Erythroblast (primary cell): Measurements from ENCODE around the gene CNPY4.

Source experiments
- DNase-seq, 2 experiments: peaks; one replicate each; lab custom pipeline; 2025; lab: John Stamatoyannopoulos, UW
- GATA1 ChIP-seq: IDR thresholded peaks from 2 replicates; pipeline ENCODE4 v1.6.1; 2011; ENCODE audit warnings: low read depth, mild to moderate bottlenecking, control low read depth, low read length, moderate library complexity
- POLR2A ChIP-seq: IDR thresholded peaks from 2 replicates; pipeline ENCODE4 v1.6.1; 2011; ENCODE audit warnings: mild to moderate bottlenecking, low read length

Gene CNPY4

DNA sequence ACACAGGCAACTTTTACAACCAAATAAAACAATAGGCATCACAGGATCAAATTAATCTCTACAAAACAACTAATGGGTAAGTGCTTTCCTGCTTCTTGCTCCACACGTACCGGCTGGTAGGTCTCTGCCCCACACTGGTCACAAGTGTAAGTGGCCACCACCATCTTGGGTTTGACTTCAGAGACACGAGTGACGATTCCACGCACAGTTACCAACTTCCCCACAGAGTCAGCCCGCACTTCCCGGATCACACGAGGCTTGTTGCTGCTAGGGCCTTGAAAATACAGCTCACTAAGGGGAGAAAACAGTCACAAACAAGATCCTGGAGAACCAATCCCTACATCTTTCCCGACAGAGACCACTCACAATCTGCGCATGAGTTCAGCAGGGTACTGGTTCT is 20.5 kb upstream of the CNPY4 start:
- TF ChIP-seq GATA1 (no peak), POLR2A (no peak)
- DNase-seq: no peak

GRCh38 chr7:100099452-100099851 is 20.0 kb upstream of the CNPY4 start:
- TF ChIP-seq POLR2A: no peak
- no peak for TF ChIP-seq GATA1
- DNase-seq: no peak

GRCh38 chr7:100100420-100101015 is 18.9 kb upstream of the CNPY4 start:
- peak; percentile 96 to 97 for DNase-seq
- TF ChIP-seq POLR2A (no peak), GATA1 (no peak)

GRCh38 chr7:100101016-100101862 is 18.2 kb upstream of the CNPY4 start, which contains the start of the genes AP4M1 and MCM7:
AP4M1 (plus strand) TSS chr7:100101643; CDS start chr7:100101715, 72 bp downstream.
MCM7 (minus strand) TSS chr7:100101397; CDS start chr7:100101294, 103 bp downstream.
- no peak for TF ChIP-seq GATA1
- TF ChIP-seq POLR2A: peak; percentile 88
- peak; percentile 99 for DNase-seq

DNA sequence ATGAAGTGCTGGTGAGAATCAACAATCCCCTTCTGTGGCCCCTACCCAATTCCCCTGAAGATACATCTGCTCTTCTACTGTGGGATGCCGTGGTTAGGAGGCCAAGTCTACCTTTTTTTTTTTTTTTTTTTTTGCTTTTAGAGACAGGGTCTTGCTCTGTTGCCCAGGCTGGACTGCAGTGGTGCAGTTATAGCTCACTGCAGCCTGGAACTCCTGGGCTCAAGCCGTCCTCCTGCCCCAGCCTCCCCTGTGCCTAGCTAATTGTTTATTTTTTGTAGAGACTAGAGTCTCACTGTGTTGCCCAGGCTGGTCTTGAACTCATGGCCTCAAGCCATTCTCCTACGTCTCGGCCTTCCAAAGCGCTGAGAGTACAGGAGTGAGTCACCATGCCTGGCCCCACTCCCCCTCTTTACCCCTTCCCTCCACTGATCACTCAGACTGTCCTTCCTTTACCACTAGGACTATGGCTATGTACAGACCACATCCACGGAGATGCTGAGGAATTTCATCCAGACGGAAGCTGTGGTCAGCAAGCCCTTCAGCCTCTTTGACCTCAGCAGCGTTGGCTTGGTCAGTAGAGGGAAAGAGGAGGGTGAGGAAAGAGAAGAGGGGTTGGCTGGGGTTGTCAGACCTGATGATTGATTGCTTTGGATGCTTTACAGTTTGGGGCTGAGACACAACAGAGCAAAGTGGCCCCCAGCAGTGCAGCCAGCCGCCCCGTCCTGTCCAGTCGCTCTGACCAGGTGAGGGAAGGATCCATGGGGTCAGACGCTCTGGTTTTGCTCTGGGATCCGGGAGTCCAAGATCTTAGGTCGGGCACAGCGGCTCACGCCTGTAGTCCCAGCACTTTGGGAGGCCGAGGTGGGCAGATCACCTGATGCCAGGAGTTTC is 16.2 kb upstream of the CNPY4 start:
- TF ChIP-seq GATA1 (no peak), POLR2A (no peak)
- DNase-seq: no peak

DNA sequence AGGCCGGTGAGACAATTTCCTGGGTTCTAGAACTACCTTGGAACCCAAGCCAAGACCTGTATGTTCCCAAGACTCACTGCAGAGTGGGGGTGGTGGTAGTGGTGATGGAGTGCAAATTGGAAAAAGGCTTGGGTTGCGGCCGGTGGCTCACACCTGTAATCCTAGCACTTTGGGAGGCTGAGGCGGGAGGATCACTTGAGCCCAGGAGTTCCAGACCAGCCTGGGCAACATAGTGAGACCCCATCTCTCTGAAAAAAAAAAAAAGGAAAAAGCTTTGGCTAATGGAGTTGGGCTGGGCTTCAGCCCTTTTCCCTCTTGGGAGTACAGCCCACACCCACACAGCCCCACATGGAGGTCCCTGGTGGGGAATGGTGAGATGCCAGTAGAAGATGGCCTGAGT is 13.9 kb upstream of the CNPY4 start:
- no peak for TF ChIP-seq POLR2A
- TF ChIP-seq GATA1: no peak

DNA sequence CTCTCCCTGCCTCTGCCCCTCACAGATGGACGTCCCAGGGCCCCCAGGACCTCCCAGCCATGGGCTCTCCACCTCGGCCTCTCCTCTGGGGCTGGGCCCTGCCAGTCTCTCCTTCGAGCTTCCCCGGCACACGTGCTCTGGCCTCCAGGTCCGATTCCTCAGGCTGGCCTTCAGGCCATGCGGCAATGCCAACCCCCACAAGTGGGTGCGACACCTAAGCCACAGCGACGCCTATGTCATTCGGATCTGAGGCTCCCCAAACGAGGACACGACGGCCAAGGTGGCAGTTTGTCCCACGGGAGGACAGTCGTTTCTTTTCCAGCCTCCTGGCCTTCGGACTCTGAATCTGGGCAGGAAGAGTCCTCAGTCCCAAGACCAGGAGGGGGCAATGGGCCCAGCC is 12.8 kb upstream of the CNPY4 start:
- DNase-seq: no peak
- TF ChIP-seq POLR2A (no peak), GATA1 (no peak)

More for the DNA sequence above, 13.9 kb upstream of the CNPY4 start:
- DNase-seq: no peak

- TF ChIP-seq GATA1 (no peak), POLR2A (no peak)
- DNase-seq: no peak
Observed at GRCh38 chr7:100107125-100107737, 12.2 kb upstream of the CNPY4 start.

DNA sequence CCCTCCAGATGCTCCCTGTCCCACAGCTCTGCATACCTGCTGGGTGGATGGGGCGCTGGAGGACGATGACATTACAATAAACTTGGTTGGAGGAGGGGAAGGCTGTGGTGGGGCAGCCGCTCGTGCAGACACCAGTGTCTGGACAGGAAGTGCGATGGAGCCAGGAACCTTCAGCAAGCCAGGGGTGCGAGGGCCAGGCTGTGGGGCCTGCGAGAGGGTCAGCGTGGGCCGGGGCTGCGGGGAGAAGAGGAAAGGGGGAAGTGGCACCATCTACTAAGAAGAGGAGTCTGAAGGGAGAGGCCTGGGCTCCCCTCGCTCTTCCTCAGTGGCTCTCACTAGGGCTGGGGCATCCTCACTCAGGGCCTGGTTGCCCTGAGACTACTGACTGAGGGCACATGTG is 11.5 kb upstream of the CNPY4 start:
- DNase-seq: no peak
- TF ChIP-seq POLR2A: no peak
- no peak for TF ChIP-seq GATA1

DNA sequence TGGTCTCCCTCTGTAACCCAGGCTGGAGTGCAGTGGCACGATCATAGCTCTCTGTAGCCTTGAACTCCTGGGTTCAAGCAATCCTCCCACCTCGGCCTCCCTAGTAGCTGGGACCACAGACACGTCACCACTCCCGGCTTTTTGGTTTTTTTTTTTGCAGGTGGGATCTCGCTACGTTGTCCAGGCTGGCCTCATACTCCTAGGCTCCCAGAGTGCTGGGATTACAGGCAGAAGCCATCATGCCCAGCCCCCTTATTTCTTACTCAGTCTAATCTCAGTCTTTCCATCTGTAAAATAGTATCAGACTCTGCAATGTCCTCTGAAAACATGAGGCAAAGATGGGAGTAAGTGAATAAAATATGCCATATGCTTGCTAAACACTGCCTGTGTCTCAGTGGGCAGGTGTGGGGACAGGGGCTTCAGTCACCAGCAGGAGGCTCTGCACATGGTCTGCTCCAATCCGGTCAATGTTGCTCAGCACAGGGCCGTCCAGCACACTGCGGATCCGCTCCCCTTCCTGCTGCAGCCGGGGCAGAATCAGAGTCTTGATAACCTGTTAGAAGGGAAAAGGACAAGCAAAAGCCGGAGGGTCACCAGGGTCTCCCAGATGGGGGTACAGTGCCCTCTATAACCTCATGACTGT is 9.8 kb upstream of the CNPY4 start:
- no peak for DNase-seq

GRCh38 chr7:100111156-100111555 is 8.3 kb upstream of the CNPY4 start:
- TF ChIP-seq POLR2A (no peak), GATA1 (no peak)

More for the DNA sequence above, 9.8 kb upstream of the CNPY4 start:
- TF ChIP-seq GATA1 (no peak), POLR2A (no peak)

GRCh38 chr7:100111914-100112313 is 7.5 kb upstream of the CNPY4 start:
- no peak for TF ChIP-seq GATA1
- no peak for TF ChIP-seq POLR2A
- no peak for DNase-seq

More at GRCh38 chr7:100111156-100111555, 8.3 kb upstream of the CNPY4 start:
- peak in 1 of 2 experiments; percentile 63 for DNase-seq
